GM21423 (cell line): ENCODE data around the gene TRIM56.
"Not testable (repeated sequence)": the region's sequence is repeated elsewhere in the genome, so short reads cannot be mapped to it uniquely, and the experiment has no call there.

Source experiments
- ATAC-seq: cut with Tn5 transposase; IDR thresholded peaks from one replicate; pipeline ENCODE4 v1.9.1; 2021; ENCODE audit warnings: mild to moderate bottlenecking, moderate library complexity; ENCODE audit not compliant: unreplicated experiment

TRIM56 gene

DNA sequence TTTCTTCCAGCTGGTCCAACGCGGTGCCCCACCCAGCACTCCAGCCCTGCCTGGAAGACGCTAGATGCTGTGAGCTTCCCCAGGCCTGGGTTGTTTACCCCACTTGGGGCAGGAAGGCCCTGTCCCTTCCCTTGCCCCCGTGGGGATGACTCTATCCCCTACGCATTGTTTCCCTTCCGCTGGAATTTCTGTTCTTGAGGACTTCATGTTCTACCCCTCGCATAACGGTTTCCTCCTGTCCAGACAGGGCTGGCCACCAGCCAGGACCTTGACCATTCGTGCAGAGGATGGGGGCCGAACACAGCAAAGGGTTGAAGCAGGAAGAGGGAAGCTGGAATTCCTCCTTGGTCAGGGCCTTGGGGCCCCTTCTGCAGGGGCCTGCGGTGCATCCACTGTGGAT lies 27.0 kb downstream of the TRIM56 start:
- no peak for ATAC-seq

DNA sequence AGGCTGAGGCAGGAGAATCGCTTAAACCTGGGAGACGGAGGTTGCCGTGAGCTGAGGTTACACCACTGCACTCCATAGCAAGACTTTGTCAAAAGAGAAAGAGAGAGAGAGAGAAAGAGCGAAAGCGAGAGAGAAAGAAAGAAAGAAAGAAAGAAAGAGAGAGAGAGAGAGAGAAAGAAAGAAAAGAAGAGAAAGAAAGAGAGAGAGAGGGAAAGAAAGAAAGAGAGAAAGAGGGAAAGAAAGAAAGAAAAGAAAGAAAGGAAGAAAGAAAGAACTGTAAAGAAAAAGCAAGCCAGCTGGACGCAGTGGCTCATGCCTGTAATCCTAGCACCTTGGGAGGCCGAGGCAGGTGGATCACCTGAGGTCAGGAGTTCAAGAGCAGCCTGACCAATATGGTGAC lies 27.9 kb downstream of the TRIM56 start:
- not testable (repeated sequence) for ATAC-seq

DNA sequence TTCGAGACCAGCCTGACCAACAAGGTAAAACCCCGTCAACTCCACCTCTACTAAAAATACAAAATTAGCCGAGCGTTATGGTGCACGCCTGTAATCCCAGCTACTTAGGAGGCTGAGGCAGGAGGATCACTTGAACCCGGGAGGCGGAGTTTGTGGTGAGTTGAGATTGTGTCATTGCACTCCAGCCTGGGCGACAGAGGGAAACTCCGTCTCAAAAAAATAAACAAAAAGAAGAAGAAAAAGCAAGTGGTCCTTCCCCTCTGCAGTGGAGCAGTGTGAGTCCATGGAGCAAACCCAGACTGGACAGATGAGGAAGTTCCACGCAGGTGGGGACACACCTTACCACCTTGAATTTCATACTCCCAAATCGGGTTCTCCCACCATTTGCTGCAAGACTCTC lies 28.6 kb downstream of the TRIM56 start:
- ATAC-seq = no peak

DNA sequence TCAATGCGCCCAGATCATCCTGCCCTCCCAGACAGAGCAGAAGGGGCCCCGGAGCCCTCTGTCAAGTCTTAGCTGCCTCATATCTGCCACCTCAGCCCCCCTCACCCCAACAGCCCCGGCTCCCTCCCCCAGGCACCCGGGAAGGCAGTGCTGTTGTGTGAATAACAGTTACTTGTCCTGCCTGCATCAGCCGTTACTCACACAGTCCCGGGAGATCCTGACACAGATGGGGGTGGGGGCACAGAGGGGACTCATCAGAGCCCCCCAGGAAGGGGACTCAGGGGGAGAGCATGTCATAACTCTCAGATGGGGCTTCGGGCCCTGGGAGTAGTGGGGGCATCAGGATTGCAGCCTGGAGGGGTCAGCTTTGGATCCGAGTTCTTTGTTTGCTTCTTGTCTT lies 29.2 kb downstream of the TRIM56 start:
- ATAC-seq = no peak

DNA sequence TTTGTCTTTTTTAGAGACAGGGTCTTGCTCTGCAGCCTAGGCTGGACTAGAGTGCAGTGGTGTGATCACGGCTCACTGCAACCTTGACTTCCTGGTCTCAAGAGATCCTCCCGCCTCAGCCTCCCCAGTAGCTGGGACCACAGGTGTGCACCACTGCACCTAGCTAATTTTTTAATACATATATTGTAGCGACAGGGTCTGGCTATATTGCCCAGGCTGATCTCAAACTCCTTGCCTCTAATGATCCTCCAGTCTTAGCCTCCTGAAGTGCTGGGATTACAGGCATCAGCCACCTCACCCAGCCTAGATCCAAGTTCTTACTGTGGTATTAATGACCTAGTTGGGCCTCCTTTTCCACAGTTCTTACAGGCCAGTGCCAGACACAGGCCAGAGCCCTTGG lies 29.9 kb downstream of the TRIM56 start:
- no peak for ATAC-seq

DNA sequence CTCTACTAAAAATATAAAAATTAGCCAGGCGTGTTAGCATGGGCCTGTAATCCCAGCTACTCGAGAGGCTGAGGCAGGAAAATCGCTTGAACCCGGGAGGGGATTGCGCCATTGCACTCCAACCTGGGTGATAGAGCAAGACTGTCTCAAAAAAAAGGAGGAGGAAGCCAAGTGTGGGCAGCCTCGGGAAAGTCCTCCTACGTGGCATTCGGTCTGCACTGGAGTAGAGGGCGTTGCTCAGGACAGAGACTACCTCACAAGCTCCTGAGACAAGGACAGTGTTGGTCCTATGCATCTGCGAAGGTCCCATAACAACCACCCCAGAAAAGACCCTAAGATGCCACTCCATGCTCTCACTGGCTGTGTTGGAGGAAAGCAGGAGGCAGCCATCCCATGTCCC lies 31.6 kb downstream of the TRIM56 start:
- no peak for ATAC-seq

DNA sequence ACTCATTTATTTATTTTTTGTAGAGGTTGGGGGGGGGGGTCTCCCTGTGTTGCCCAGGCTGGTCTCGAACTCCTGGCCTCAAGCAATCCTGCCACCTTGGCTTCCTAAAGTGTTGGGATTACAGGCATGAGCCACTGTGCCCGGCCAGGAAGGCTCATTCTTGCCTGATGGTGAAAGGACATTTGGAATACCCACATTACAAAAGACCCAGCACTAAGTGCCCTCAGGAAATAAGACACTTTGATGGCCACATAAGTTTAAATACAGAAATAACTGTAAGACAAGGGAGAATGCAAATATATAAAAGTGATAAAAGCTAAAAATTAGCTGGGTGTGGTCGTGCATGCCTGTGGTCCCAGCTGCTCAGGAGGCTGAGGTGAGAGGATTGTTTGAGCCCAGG lies 33.6 kb downstream of the TRIM56 start:
- no peak for ATAC-seq

DNA sequence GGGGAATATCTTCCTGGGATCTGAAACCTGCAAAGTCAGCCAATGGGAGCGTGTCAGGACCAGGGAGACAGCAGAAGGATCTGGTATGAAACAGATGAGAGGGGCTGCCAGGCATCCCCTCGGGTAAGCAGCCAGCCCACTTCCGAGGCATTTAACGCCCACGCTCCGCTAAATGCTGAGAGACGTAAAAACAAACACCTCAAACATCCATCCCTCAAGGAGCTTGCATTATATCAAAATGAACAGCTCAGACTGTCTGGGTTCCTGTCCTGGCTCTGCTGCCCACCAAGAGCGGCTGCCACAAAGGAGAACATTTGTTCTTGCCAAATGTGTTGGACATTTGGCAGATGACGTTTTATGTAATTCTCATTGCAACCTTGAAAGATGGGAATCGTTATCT lies 34.6 kb downstream of the TRIM56 start:
- no peak for ATAC-seq

DNA sequence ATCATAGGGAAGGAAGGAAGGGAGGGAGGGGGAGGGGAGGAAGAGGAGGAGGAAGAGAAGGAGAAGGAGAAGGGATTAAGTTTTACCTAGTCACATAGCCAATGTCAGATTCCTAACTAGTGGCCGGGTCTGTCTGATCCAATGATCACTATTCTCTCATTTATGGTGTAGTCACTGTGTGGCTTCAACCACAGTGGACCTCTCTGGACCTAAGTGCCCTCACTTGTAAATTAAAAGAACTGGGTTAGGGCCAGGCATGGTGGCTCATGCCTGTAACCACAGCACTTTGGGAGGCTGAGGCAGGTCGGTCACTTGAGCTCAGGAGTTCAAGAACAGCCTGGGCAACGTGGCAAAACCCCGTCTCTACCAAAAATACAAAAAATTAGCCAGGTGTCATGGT lies 35.0 kb downstream of the TRIM56 start:
- ATAC-seq = no peak

DNA sequence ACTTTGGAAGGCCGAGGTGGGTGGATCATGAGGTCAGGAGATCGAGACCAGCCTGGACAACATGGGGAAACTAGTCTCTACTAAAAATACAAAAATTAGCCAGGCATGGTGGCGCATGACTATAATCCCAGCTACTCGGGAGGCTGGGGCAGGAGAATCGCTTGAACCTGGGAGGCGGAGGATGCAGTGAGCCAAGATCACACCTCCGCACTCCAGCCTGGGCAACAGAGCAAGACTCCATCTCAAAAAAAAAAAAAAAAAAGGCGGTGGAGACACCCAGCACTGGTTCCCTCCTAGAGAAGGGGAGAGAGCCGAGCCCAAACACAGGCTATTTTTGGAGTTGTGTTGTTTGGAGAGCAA lies 36.3 kb downstream of the TRIM56 start:
- ATAC-seq = not testable (repeated sequence)

DNA sequence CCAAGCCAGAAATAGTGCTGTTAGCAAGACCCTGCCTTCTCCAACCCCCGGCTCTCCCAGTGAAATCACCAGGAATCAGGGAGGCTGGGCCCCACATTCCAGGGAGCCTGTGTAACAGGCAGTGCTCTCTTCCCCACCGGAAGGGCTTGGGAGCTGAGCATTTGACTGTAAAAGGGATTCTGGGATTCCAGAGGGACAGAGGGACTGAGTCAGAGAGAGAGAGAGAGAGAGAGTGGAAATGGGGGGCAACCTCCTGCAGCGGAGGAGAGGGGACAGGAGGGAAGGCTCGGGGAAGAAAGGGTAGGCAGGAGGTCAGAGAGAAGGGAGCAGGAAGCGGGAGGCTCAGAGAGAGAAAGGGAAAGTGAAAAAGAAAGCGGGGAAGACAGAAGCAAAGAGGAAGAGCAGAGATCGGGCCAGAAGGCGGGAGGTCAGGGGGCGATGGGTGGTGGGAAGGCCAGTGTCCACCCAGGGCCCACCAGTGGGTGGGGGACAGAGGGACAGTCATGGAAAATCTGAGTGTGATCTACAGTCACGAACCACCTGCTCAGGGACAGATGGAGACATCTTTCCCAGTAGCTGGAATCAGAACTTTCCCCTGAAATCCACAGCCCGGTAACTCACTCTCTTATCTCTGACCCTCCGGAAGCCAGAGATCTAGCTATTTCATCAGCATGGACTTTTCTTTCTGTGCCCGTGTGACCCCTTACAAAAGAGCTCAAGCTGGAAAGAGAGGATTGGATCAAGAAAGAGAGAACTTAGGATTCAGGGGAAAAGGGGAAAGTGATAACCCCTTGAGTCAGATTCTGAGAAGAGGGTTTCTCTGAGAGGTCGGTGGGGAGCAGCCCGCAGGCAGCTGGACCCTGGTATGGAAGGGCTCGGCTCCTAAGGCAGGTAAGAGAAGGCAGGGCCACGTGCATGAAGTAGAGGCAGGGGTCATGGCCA lies 37.0 kb downstream of the TRIM56 start:
- no peak for ATAC-seq

DNA sequence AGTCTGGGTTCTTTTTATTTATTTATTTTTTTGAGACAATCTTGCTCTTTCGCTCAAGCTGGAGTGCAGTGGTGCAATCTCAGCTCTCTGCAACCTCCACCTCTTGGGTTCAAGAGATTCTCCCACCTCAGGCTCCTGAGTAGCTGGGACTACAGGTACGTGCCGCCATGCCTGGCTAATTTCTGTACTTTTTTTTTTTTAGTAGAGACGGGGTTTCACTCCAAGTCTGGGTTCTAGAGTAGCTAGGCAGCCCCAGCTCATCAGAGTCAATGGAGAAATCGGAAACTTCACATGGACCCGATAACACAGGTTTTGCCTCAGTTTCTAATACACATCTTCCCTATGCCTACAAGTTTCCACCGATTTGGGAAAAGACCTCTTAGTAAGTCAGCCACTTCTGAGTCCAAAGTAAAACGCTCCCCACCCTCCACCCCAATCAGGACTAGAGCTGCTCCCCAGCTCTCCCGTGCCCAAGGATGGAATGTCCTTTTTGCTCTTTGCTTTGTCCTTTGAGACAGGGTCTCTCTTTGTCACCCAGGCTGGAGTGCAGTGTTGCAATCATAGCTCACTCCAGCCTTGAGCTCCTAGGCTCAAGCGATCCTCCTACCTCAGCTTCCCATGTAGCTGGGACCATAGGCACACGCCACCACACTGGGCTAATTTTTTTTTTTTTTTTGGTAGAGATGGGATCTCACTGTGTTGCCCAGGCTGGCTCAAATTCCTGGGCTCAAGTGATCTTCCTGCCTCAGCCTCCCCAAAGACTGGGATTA lies 37.8 kb downstream of the TRIM56 start:
- ATAC-seq = no peak

DNA sequence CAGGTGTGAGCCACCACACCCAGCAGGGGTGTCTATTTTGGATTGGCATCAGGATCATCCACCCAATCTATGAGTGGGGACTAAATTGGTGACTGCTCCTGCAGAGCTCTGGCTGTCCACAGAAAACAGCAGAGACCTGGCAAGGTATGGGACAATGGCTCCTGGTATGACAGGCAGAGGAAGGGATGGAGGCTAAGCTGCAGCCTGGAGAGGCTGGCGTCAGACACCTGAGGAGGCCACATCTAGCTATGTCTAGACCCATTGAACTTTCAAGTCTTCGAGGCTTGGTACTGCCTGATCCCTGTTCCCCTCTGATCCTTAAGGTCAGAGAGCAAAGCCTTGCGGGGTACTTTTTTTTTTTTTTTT lies 38.4 kb downstream of the TRIM56 start:
- ATAC-seq = no peak

DNA sequence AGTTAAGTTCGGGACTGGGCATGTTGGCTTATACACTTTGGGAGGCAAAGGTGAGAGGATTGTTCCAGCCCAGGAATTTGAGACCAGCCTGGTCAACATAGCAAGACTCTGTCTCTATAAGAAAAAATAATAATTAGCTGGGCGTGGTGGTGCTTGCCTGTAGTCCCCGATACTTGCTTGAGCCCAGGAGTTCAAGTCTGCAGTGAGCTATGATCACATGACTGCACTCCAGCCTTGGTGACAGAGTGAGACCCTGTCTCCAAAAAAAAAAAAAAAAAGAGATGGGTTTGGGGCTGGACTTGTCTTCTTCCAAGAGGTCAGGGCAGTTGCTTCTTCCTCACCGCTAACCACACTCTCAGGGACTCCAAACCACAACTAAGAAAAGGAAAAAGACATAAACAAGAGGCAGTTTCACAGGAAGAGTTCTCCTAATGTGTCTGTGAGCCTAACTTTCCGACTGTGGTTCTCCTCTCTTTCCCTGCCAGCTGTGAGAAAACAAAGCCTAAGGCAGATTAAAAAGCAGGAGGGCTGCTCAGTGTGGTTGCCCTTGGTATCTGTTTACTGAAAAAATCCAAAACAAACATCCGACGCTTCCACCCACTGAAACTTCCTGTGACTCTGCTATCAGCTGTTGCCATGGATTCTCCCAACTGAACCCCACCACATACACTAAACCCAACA lies 39.2 kb downstream of the TRIM56 start:
- ATAC-seq = no peak

DNA sequence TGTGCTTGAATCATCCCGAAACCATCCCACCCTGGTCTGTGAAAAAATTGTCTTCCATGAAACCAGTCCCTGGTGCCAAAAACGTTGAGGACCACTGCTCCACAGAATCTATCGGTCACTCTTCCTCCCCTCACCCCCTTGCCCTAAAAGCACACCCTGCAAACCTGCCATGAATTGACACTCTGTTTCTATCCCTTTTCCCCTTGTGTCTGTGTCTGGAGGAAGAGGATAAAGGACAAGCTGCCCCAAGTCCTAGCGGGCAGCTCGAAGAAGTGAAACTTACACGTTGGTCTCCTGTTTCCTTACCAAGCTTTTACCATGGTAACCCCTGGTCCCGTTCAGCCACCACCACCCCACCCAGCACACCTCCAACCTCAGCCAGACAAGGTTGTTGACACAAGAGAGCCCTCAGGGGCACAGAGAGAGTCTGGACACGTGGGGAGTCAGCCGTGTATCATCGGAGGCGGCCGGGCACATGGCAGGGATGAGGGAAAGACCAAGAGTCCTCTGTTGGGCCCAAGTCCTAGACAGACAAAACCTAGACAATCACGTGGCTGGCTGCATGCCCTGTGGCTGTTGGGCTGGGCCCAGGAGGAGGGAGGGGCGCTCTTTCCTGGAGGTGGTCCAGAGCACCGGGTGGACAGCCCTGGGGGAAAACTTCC lies 40.8 kb downstream of the TRIM56 start:
- peak; percentile 41 for ATAC-seq

DNA sequence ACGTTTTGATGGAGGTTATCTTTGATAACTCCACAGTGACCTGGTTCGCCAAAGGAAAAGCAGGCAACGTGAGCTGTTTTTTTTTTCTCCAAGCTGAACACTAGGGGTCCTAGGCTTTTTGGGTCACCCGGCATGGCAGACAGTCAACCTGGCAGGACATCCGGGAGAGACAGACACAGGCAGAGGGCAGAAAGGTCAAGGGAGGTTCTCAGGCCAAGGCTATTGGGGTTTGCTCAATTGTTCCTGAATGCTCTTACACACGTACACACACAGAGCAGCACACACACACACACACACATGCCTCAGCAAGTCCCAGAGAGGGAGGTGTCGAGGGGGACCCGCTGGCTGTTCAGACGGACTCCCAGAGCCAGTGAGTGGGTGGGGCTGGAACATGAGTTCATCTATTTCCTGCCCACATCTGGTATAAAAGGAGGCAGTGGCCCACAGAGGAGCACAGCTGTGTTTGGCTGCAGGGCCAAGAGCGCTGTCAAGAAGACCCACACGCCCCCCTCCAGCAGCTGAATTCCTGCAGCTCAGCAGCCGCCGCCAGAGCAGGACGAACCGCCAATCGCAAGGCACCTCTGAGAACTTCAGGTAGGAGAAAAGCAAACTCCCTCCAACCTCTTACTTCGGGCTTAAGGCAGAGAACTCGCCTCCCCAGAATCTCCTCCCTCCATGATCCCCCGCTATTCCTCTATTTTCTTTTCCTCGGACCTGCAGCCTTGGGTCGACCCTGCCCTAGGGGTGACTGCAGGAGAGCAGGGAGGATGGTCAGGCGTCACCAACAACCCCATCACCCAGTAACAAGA lies 41.6 kb downstream of the TRIM56 start, which contains the start of gene SERPINE1:
TSS of gene SERPINE1 (plus strand) at position 454 of the 809 bp plus-strand sequence. CDS start 1,290 bp downstream, outside the sequence.
- ATAC-seq = peak; percentile 61

DNA sequence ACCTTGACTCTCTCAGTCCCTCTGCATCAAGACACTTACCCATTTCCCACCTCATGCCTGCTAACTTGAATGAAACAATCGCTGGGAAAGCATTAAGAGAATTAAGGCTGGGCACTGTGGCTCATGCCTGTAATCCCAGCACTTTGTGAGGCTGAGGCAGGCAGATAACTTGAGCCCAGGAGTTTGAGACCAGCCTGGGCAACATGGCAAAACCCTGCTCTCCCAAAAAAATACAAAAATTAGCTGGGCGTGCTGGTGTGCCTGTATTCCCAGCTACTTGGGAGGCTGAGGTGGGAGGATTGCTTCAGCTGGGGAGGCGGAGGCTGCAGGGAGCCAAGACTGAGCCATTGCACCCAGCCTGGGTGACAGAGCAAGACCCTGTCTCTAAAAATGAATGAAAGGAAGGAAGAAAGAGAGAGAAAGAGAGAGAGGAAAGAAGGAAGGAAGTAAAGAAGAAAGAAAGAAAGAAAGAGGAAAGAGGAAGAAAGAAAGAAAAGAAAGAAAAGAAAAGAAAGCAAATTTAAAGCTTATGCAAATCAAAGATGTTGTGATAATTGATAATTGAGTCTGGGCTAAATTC lies 42.3 kb downstream of the TRIM56 start:
- no peak for ATAC-seq

DNA sequence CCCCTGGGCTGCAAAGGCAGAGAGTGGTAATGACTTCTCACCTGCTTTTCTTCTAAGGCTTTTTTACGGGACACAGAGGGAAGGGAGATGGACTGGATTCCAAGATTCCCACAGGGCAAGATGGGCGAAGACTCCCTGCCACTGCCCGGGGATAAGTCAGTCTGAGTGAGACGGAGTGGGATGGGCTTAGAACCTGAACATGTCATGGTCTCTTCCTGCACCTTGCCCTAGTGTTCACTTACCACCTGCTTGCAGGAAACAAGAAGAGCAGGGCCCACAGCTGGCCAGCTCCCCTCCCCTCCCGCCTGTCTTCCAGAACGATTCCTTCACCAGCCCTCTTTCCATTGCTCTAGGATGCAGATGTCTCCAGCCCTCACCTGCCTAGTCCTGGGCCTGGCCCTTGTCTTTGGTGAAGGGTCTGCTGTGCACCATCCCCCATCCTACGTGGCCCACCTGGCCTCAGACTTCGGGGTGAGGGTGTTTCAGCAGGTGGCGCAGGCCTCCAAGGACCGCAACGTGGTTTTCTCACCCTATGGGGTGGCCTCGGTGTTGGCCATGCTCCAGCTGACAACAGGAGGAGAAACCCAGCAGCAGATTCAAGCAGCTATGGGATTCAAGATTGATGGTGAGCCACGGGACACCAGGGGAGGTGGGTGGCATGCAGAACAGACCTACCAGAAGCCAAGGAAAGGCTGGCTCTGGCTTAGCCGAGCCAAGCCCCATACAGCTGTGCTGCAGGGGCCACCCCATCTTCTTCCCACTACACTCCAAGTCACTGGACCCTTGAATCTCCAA lies 43.0 kb downstream of the TRIM56 start:
- ATAC-seq = no peak

DNA sequence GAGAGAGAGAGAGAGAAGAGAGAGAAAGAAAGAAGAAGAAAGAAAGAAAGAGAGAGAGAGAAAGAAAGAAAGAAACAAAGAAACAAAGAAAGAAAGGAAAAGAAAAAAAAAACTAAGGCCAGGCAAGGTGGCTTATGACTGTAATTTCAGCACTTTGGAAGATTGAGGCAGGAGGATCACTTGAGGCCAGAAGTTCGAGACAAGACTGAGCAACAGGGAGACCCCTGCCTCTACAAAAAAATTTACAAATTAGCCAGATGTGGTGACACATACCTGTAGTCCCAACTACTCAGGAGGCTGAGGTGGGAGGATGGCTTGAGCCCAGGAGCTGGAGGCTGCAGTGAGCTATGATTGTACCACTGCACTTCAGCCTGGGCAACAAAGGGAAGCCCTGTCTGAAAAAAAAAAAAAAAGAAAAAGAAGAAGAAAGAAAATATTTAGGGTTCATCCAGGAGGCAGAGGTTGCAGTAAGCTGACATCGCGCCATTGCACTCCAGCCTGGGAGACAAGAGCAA lies 44.4 kb downstream of the TRIM56 start:
- ATAC-seq = no peak
